Measurements from ENCODE around the gene ZNF688. TPM values are rescaled to one million over a fixed set of nuclear protein-coding genes. Genes with fewer than 3 reads are reported as not detected.

ZNF688 gene
- total and polyA plus RNA-seq, 2 of the 13 experiments (the other 11 are each of a cell fraction or from before 2014, with no cell fraction given), result 2.4 to 5.4 TPM

GRCh38 chr16:30558789-30559377 lies 12.6 kb downstream of the ZNF688 start (continued):
- TF ChIP-seq GRHL1 (CRISPR knock-in tag; conservative IDR thresholded peaks at IDR 0.05), result no peak
- no peak for TF ChIP-seq FOXP4 (CRISPR knock-in tag; IDR thresholded peaks at IDR 0.05)
- peak; percentile 41; the same call in 1 of the 2 replicates for TF ChIP-seq ZNF768 (CRISPR knock-in tag; IDR thresholded peaks at IDR 0.05)
- TF ChIP-seq SOX5 (CRISPR knock-in tag; IDR thresholded peaks at IDR 0.05; ENCODE audit: borderline replicate concordance), result no peak
- peak; percentile 27 for TF ChIP-seq IKZF4 (CRISPR knock-in tag; IDR thresholded peaks at IDR 0.05; ENCODE audit: borderline replicate concordance, low read depth, not compliant biosample characterization)
- TF ChIP-seq ZNF513 (CRISPR knock-in tag; conservative IDR thresholded peaks at IDR 0.05), result no peak
- no peak for TF ChIP-seq HMG20B (CRISPR knock-in tag; conservative IDR thresholded peaks at IDR 0.05)
- no peak for TF ChIP-seq ZNF747 (CRISPR knock-in tag; IDR thresholded peaks at IDR 0.05; ENCODE audit: borderline replicate concordance)
- no peak for TF ChIP-seq IKZF1 (IDR thresholded peaks at IDR 0.05)
- TF ChIP-seq REL (CRISPR knock-in tag; conservative IDR thresholded peaks at IDR 0.05), result no peak
- no peak for TF ChIP-seq ATF5 (CRISPR knock-in tag; IDR thresholded peaks at IDR 0.05; ENCODE audit: low read depth)
- no peak for TF ChIP-seq THAP8 (CRISPR knock-in tag; IDR thresholded peaks at IDR 0.05; ENCODE audit: borderline replicate concordance)
- no peak for TF ChIP-seq CHCHD3 (CRISPR knock-in tag; IDR thresholded peaks at IDR 0.05)
- TF ChIP-seq ZC3H4 (CRISPR knock-in tag; IDR thresholded peaks at IDR 0.05; ENCODE audit: borderline replicate concordance), result no peak; the same call in 1 of the 2 replicates
- TF ChIP-seq ZNF615 (CRISPR knock-in tag; IDR thresholded peaks at IDR 0.05; ENCODE audit: borderline replicate concordance), result 0 out of 2 replicates have a peak, but pooled peaks have one; percentile 76
- 0 out of 2 replicates have a peak, but pooled peaks have one; percentile 43 for TF ChIP-seq HES4 (CRISPR knock-in tag; IDR thresholded peaks at IDR 0.05; ENCODE audit: borderline replicate concordance)
- TF ChIP-seq KMT2B (CRISPR knock-in tag; IDR thresholded peaks at IDR 0.05), result no peak
- no peak for TF ChIP-seq ZFP62 (CRISPR knock-in tag; IDR thresholded peaks at IDR 0.05)
- TF ChIP-seq ZIK1 (CRISPR knock-in tag; IDR thresholded peaks at IDR 0.05; ENCODE audit: borderline replicate concordance, low read depth), result no peak
- TF ChIP-seq ZNF580 (CRISPR knock-in tag; IDR thresholded peaks at IDR 0.05; ENCODE audit: borderline replicate concordance, low read depth), result no peak
- no peak for TF ChIP-seq SP5 (CRISPR knock-in tag; IDR thresholded peaks at IDR 0.05; ENCODE audit: borderline replicate concordance, low read depth)
- TF ChIP-seq MNT (IDR thresholded peaks at IDR 0.05), result no peak

Measured in HepG2 (cell line).